ENCODE results near the gene GNG12. TPM values are rescaled to one million over a fixed set of nuclear protein-coding genes. Genes with fewer than 3 reads are reported as not detected.

Gene GNG12
- total RNA-seq, 1 donor from 2014 or later = 40.5 TPM

GRCh38 chr1:67767103-67767782, 66.0 kb downstream of the GNG12 start:
- TF ChIP-seq CTCF (IDR thresholded peaks at IDR 0.05; ENCODE audit: unreplicated experiment) = no peak
- no peaks in the 10 kb centered on the region for H3K9me3 Mint-ChIP-seq
- peaks cover 21% of the 10 kb centered on the region for H3K4me1 Mint-ChIP-seq
- no peaks in the 10 kb centered on the region for H3K27me3 Mint-ChIP-seq (ENCODE audit: low read depth)
- H3K4me3 Mint-ChIP-seq = no peak overlapping the region
- H3K27ac Mint-ChIP-seq = no peak overlapping the region
- no peak for DNase-seq (ENCODE audit: low spot score in 2 of 2, unreplicated experiment in 2 of 2)
- H3K36me3 Mint-ChIP-seq = no peaks in the 10 kb centered on the region

GRCh38 chr1:67766141-67766978, 66.9 kb downstream of the GNG12 start:
- Mint-ChIP-seq H3K4me3 (peak overlapping the region; percentile 22), H3K36me3 (no peaks in the 10 kb centered on the region), H3K9me3 (no peaks in the 10 kb centered on the region), H3K4me1 (peaks cover 13% of the 10 kb centered on the region), H3K27me3 (ENCODE audit: low read depth) (no peaks in the 10 kb centered on the region), H3K27ac (peak overlapping the region; percentile 81)
- TF ChIP-seq CTCF (IDR thresholded peaks at IDR 0.05; ENCODE audit: unreplicated experiment) = peak; percentile 92
- peak in 1 of 2 experiments; percentile 66 for DNase-seq (ENCODE audit: low spot score in 2 of 2, unreplicated experiment in 2 of 2)

GRCh38 chr1:67764633-67765032, 68.6 kb downstream of the GNG12 start:
- no peak for DNase-seq (ENCODE audit: low spot score in 2 of 2, unreplicated experiment in 2 of 2)
- Mint-ChIP-seq H3K27ac (no peak overlapping the region), H3K4me3 (no peak overlapping the region), H3K4me1 (peaks cover 7% of the 10 kb centered on the region), H3K27me3 (ENCODE audit: low read depth) (no peaks in the 10 kb centered on the region), H3K9me3 (no peaks in the 10 kb centered on the region), H3K36me3 (no peaks in the 10 kb centered on the region)
- no peak for TF ChIP-seq CTCF (IDR thresholded peaks at IDR 0.05; ENCODE audit: unreplicated experiment)

GRCh38 chr1:67761730-67762129, 71.5 kb downstream of the GNG12 start:
- no peak overlapping the region for H3K27ac Mint-ChIP-seq
- no peaks in the 10 kb centered on the region for H3K9me3 Mint-ChIP-seq
- no peaks in the 10 kb centered on the region for H3K36me3 Mint-ChIP-seq
- no peak overlapping the region for H3K4me3 Mint-ChIP-seq
- no peak for DNase-seq (ENCODE audit: low spot score in 2 of 2, unreplicated experiment in 2 of 2)
- H3K27me3 Mint-ChIP-seq (ENCODE audit: low read depth) = no peaks in the 10 kb centered on the region
- H3K4me1 Mint-ChIP-seq = peaks cover 6% of the 10 kb centered on the region
- TF ChIP-seq CTCF (IDR thresholded peaks at IDR 0.05; ENCODE audit: unreplicated experiment) = no peak

DNA sequence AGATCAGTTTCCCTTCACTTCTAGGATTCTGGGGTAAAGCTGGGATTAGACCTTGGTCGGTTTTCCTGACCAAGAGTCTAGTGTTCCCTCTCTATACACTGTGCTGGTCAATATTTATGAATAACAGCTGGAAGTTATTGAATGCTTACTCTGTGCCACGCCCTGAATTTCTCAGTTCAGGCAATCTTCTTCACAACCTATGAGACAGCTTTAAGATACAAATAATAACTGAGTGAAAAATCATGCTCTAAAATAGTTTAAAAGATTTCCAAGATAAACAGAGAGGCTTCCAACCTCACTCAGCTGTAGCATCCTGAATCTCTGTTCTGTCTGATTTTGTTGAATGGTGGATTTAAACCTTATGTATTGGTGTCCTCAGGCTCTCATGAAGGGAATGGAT, 72.2 kb downstream of the GNG12 start:
- no peak for TF ChIP-seq CTCF (IDR thresholded peaks at IDR 0.05; ENCODE audit: unreplicated experiment)
- no peak overlapping the region for H3K4me3 Mint-ChIP-seq

More for the DNA sequence above, 72.2 kb downstream of the GNG12 start:
- Mint-ChIP-seq H3K9me3 (no peaks in the 10 kb centered on the region), H3K36me3 (no peaks in the 10 kb centered on the region), H3K27ac (no peak overlapping the region), H3K27me3 (ENCODE audit: low read depth) (no peaks in the 10 kb centered on the region), H3K4me1 (peaks cover 2% of the 10 kb centered on the region)
- DNase-seq (ENCODE audit: low spot score in 2 of 2, unreplicated experiment in 2 of 2) = no peak
